Keratinocyte (primary cell): ENCODE measurements around the gene NMRK2. TPM values are rescaled to one million over a fixed set of nuclear protein-coding genes. Genes with fewer than 3 reads are reported as not detected.

Experiments used
- DNase-seq: peaks from one replicate; pipeline ENCODE4 v3.0.0-alpha.2; 2011; ENCODE audit warnings: low read depth, missing footprints, low spot score
- FAIRE-seq: peaks from 2 replicates; lab custom pipeline; 2011; peaks lifted over from hg19 to GRCh38; lab: Jason Lieb, UNC
- H2AFZ ChIP-seq: 2 replicates; pipeline ENCODE4 v1.6.0; 2012; ENCODE audit warnings: low read length, control low read depth, inconsistent platforms; ENCODE audit not compliant: control insufficient read depth
- H3K27ac ChIP-seq: 2 replicates; pipeline ENCODE4 v1.5.1; 2011; ENCODE audit warnings: low read length; ENCODE audit not compliant: control insufficient read depth, insufficient read depth
- H3K27me3 ChIP-seq: 3 replicates; pipeline ENCODE4 v1.6.0; 2011; ENCODE audit warnings: low read length; ENCODE audit not compliant: control insufficient read depth, insufficient read depth; ENCODE audit errors: extremely low read depth
- H3K36me3 ChIP-seq, 2 experiments: 2 replicates in 1 of 2; 3 replicates in 1 of 2; pipeline ENCODE4 v1.5.1; 2011; ENCODE audit warnings: low read length in 2 of 2, mild to moderate bottlenecking in 1 of 2; ENCODE audit not compliant: control insufficient read depth in 2 of 2, insufficient read depth in 2 of 2; ENCODE audit errors: extremely low read depth in 1 of 2
- H3K4me1 ChIP-seq: 3 replicates; pipeline ENCODE4 v1.5.1; 2011; ENCODE audit warnings: low read length; ENCODE audit not compliant: control insufficient read depth, insufficient read depth; ENCODE audit errors: extremely low read depth
- H3K4me2 ChIP-seq: 3 replicates; pipeline ENCODE4 v1.6.0; 2011; ENCODE audit warnings: low read depth, low read length; ENCODE audit not compliant: control insufficient read depth, insufficient read depth; ENCODE audit errors: extremely low read depth
- H3K4me3 ChIP-seq, 3 experiments: fragments of 200-600 bp in 1 of 3; sonication (generic) in 1 of 3; 2 replicates in 2 of 3; 3 replicates in 1 of 3; pipeline ENCODE4 v1.5.1; 2011 to 2016; ENCODE audit warnings: low read length in 3 of 3, mild to moderate bottlenecking in 3 of 3, control low read depth in 2 of 3, inconsistent platforms in 1 of 3, low read depth in 1 of 3, mixed read lengths in 1 of 3, mixed run types in 1 of 3, moderate library complexity in 1 of 3; ENCODE audit not compliant: control insufficient read depth in 2 of 3, insufficient read depth in 2 of 3; ENCODE audit errors: extremely low read depth in 1 of 3
- H3K79me2 ChIP-seq: 2 replicates; pipeline ENCODE4 v1.6.0; 2012; ENCODE audit warnings: low read length; ENCODE audit not compliant: control insufficient read depth, insufficient read depth
- H3K9ac ChIP-seq: 3 replicates; pipeline ENCODE4 v1.6.0; 2011; ENCODE audit warnings: low read length; ENCODE audit not compliant: control insufficient read depth, insufficient read depth; ENCODE audit errors: extremely low read depth
- H3K9me1 ChIP-seq: 3 replicates; pipeline ENCODE4 v1.6.0; 2011; ENCODE audit warnings: low read length; ENCODE audit not compliant: control insufficient read depth, insufficient read depth; ENCODE audit errors: extremely low read depth
- H3K9me3 ChIP-seq: 2 replicates; pipeline ENCODE4 v1.5.1; 2012; ENCODE audit warnings: low read depth, low read length; ENCODE audit not compliant: control insufficient read depth
- H4K20me1 ChIP-seq: 3 replicates; pipeline ENCODE4 v1.6.0; 2011; ENCODE audit warnings: low read length; ENCODE audit not compliant: control insufficient read depth, insufficient read depth; ENCODE audit errors: extremely low read depth
- EZH2 ChIP-seq: IDR thresholded peaks from one replicate; pipeline ENCODE4 v1.6.1; 2012; ENCODE audit warnings: inconsistent platforms, mild to moderate bottlenecking, low read length, moderate library complexity
- dilution Hi-C: fragments of 300-500 bp; cut with MboI; formaldehyde crosslinking; loops from one replicate; pipeline ENCODE4 v1.7.0; 2020; ENCODE audit warnings: low sequenced_read_pairs; ENCODE audit not compliant: extremely low pct_ligation_motif_present
- polyA plus RNA-seq, 5 experiments: library from polyadenylated mRNA; depleted of rRNA in 3 of 5; stranded (reverse) in 3 of 5; stranded (forward) in 1 of 5; unstranded in 1 of 5; fragments of >200 nt; gene quantifications; 1 replicate in 1 of 5; 2 replicates in 3 of 5; 3 replicates in 1 of 5; pipeline versions ENCODE4 v1.2.1 to v1.2.3, GENCODE V29; 2011 to 2012; ENCODE audit warnings: missing spikeins in 2 of 5, low read depth in 1 of 5, low replicate concordance in 1 of 5
- TF ChIP-seq, protein P1 (sequence below), 3 experiments: IDR thresholded peaks in 1 of 3; conservative IDR thresholded peaks in 1 of 3; optimal IDR thresholded peaks in 1 of 3; 2 replicates in 2 of 3; 3 replicates in 1 of 3; pipeline versions ENCODE3 to v1.5.1; 2011; ENCODE audit warnings: low read length in 3 of 3, mild to moderate bottlenecking in 3 of 3, moderate library complexity in 2 of 3, control low read depth in 1 of 3, inconsistent platforms in 1 of 3; ENCODE audit not compliant: insufficient read depth in 2 of 3; ENCODE audit errors: extremely low read depth in 1 of 3

The NMRK2 gene
- polyA plus RNA-seq, 1 donor (not counting 4 experiments of a cell fraction or from before 2014, with no cell fraction given) = not detected

DNA sequence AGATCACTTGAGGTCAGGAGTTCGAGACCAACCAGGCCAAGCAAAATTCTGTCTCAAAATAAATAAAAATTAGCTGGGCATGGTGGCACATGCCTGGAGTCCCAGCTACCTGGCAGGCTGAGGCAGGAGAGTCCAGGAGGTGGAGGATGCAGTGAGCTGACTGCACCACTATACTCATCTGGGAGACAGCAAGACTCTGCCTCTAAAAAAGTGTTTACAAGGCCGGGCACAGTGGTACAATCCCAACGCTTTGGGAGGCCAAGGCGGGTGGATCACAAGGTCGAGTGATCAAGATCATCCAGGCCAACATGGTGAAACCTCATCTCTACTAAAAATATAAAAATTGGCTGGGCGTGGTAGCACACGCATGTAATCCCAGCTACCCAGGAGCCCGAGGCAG lies 42.3 kb downstream of the NMRK2 start:
- DNase-seq (no peak), FAIRE-seq (no peak)
- Histone ChIP-seq H4K20me1 (peaks cover 58% of the 10 kb centered on the region), H3K36me3 (peaks cover 42 to 44% of the 10 kb centered on the region in 2 experiments), H3K27me3 (no peaks in the 10 kb centered on the region), H3K79me2 (peaks cover 48% of the 10 kb centered on the region), H3K4me1 (no peaks in the 10 kb centered on the region), H3K4me2 (no peak overlapping the region), H3K27ac (no peak overlapping the region), H3K9me3 (no peaks in the 10 kb centered on the region), H3K4me3 (no peak overlapping the region), H2AFZ (no peak overlapping the region), H3K9me1 (peaks cover 3% of the 10 kb centered on the region), H3K9ac (no peak overlapping the region)
- dilution Hi-C loops = no loop called here
- TF ChIP-seq, protein P1, sequence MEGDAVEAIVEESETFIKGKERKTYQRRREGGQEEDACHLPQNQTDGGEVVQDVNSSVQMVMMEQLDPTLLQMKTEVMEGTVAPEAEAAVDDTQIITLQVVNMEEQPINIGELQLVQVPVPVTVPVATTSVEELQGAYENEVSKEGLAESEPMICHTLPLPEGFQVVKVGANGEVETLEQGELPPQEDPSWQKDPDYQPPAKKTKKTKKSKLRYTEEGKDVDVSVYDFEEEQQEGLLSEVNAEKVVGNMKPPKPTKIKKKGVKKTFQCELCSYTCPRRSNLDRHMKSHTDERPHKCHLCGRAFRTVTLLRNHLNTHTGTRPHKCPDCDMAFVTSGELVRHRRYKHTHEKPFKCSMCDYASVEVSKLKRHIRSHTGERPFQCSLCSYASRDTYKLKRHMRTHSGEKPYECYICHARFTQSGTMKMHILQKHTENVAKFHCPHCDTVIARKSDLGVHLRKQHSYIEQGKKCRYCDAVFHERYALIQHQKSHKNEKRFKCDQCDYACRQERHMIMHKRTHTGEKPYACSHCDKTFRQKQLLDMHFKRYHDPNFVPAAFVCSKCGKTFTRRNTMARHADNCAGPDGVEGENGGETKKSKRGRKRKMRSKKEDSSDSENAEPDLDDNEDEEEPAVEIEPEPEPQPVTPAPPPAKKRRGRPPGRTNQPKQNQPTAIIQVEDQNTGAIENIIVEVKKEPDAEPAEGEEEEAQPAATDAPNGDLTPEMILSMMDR (optimal IDR thresholded peaks at IDR 0.05 in 1 of 3, IDR thresholded peaks at IDR 0.05 in 1 of 3, conservative IDR thresholded peaks at IDR 0.05 in 1 of 3; ENCODE audit: extremely low read depth in 1 of 3, insufficient read depth in 2 of 3, low read length in 3 of 3) = no peak
- TF ChIP-seq EZH2 = no peak

DNA sequence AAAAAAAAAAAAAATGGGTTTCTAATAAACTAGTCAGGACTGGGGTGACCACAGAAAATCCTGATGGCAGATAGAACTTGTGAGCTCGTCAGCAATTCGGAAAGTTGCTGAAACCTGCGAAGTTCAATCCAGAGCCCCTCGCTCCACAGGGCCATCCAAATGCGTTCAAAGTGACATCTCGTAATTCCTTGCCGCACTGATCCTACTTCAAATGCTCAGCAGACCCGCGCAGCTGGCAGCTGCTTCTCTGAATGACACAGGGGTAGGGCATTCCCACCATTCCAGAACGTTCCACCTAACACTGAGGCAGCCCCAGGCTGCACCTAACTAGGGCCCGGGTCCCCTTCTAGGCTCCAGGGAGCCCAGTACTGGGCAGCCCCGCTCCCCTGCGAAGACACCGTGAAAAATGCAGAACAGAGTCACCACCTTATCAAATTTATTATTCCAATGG lies 42.8 kb downstream of the NMRK2 start:
- H3K9me1 ChIP-seq = peaks cover 3% of the 10 kb centered on the region
- dilution Hi-C loops = no loop called here
- peak; percentile 15 for DNase-seq
- H3K27ac ChIP-seq = no peak overlapping the region
- no peaks in the 10 kb centered on the region for H3K9me3 ChIP-seq
- H2AFZ ChIP-seq = no peak overlapping the region
- H3K4me3 ChIP-seq = no peak overlapping the region
- peaks cover 47 to 49% of the 10 kb centered on the region in 2 experiments for H3K36me3 ChIP-seq
- no peak for FAIRE-seq
- no peak overlapping the region for H3K4me2 ChIP-seq
- H3K4me1 ChIP-seq = no peaks in the 10 kb centered on the region
- TF ChIP-seq, protein P1 (optimal IDR thresholded peaks at IDR 0.05 in 1 of 3, IDR thresholded peaks at IDR 0.05 in 1 of 3, conservative IDR thresholded peaks at IDR 0.05 in 1 of 3; ENCODE audit: extremely low read depth in 1 of 3, insufficient read depth in 2 of 3, low read length in 3 of 3) = no peak
- no peak for TF ChIP-seq EZH2
- no peaks in the 10 kb centered on the region for H3K27me3 ChIP-seq
- H3K79me2 ChIP-seq = peaks cover 48% of the 10 kb centered on the region
- H3K9ac ChIP-seq = no peak overlapping the region
- H4K20me1 ChIP-seq = peaks cover 63% of the 10 kb centered on the region
